Prostate gland (tissue), 2 donors: ENCODE measurements around the gene GASK1A. TPM values are rescaled to one million over a fixed set of nuclear protein-coding genes. Genes with fewer than 3 reads are reported as not detected.
A peak's percentile ranks its signal among the peaks of the same experiment; 100 is the strongest.

ENCODE experiments used
- DNase-seq: peaks from one replicate; pipeline ENCODE4 v3.0.0-alpha.2; 2019; ENCODE audit warnings: low spot score
- H3K27ac ChIP-seq, 2 donors: fragments of 200-600 bp; sonication (generic); 2 replicates each; pipeline ENCODE4 v1.5.1; 2017 to 2019
- H3K27me3 ChIP-seq: fragments of 200-600 bp; sonication (generic); replicated peaks from 2 replicates; pipeline ENCODE4 v1.5.1; 2019; ENCODE audit not compliant: insufficient read depth
- H3K36me3 ChIP-seq, 2 donors: fragments of 200-600 bp; sonication (generic); 1 replicate in 1 of 2; 2 replicates in 1 of 2; pipeline versions ENCODE4 v1.5.1 to v1.8.1; 2017 to 2019
- H3K4me1 ChIP-seq: fragments of 200-600 bp; sonication (generic); replicated peaks from 2 replicates; pipeline ENCODE4 v1.5.1; 2019
- H3K4me3 ChIP-seq, 2 donors: fragments of 200-600 bp; sonication (generic); 2 replicates each; pipeline ENCODE4 v1.5.1; 2017 to 2019
- H3K9me3 ChIP-seq: fragments of 200-600 bp; sonication (generic); 2 replicates; pipeline ENCODE4 v1.5.1; 2017
- POLR2A ChIP-seq: fragments of 450-650 bp; IDR thresholded peaks from one replicate; pipeline ENCODE4 v1.6.1; 2016; ENCODE audit warnings: antibody characterized with exemption, mild to moderate bottlenecking
- POLR2AphosphoS5 ChIP-seq: sonication (generic); formaldehyde crosslinking; IDR thresholded peaks from one replicate; pipeline ENCODE4 v1.6.1; 2017; ENCODE audit warnings: antibody characterized with exemption
- WGBS: methylation state at CpG from one replicate; pipeline ENCODE4 v1.1.5; 2018; 5-methylcytosine and 5-hydroxymethylcytosine counted together
- intact Hi-C: fragments of 100-400 bp; cut with DNase I; formaldehyde crosslinking; loops from one replicate; pipeline ENCODE4 v1.14.2; 2022
- total RNA-seq, 2 donors: library from RNA; depleted of rRNA; stranded (reverse); fragments of >200 nt; gene quantifications; one replicate each; pipeline ENCODE4 v1.1.0, GENCODE V29; 2016
- TF ChIP-seq, protein P1 (sequence below), 4 experiments: fragments of 200-600 bp in 2 of 4; fragments of 450-650 bp in 2 of 4; sonication (generic) in 2 of 4; IDR thresholded peaks; 1 replicate in 3 of 4; 2 replicates in 1 of 4; pipeline ENCODE4 v1.5.1; 2016 to 2019; ENCODE audit warnings: antibody characterized with exemption in 4 of 4, mild to moderate bottlenecking in 2 of 4, moderate library complexity in 2 of 4

Gene GASK1A
- total RNA-seq, 2 donors from 2014 or later, result 4.7 to 17.5 TPM

DNA sequence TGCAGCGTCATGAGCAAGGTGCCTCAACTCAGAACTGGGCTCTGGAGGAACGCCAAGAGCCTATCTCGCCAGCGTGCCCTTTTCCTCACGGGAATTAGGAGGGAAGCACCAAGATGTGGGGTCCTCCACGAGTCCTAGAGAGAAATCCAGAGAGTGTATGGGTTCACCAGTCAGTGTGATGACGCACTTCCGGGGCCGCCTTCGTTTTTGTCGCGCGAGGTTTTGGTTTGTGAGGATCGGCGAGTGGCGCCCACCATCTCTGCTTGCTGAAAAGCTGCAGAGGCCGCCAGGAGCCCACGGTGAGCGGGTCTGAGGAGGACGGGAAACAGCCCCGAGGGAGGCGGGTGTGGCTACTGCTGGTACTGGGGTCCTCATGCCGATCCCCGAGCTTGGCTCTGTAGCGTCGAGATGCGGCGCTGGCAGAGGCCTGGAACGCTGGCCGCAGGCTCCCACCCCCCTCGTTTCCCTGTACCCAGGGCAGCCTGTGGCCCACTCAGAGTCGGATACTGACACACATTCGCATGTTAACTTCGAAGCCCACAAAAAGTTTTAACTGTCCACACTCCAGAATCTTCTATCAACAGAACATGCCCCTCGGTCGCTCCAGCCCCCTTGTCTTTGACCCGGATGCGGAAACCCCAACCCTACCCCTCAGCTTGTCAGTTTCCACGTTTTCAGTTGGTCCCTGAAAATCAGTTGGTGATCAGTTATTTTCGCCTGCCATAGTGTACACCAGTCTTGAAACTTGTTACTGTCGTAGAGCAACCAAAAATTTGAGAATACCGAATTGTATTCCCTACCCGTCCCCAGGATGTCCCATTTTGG is 42.7 kb upstream of the GASK1A start:
- no peaks in the 10 kb centered on the region for H3K4me1 ChIP-seq
- 82% methylated on average over 43 of the region's 43 CpGs for WGBS
- H3K27ac ChIP-seq, result no peak overlapping the region
- no peaks in the 10 kb centered on the region for H3K9me3 ChIP-seq
- intact Hi-C loops, result no loop called here
- TF ChIP-seq POLR2AphosphoS5 (no peak), POLR2A (no peak)
- TF ChIP-seq, protein P1, sequence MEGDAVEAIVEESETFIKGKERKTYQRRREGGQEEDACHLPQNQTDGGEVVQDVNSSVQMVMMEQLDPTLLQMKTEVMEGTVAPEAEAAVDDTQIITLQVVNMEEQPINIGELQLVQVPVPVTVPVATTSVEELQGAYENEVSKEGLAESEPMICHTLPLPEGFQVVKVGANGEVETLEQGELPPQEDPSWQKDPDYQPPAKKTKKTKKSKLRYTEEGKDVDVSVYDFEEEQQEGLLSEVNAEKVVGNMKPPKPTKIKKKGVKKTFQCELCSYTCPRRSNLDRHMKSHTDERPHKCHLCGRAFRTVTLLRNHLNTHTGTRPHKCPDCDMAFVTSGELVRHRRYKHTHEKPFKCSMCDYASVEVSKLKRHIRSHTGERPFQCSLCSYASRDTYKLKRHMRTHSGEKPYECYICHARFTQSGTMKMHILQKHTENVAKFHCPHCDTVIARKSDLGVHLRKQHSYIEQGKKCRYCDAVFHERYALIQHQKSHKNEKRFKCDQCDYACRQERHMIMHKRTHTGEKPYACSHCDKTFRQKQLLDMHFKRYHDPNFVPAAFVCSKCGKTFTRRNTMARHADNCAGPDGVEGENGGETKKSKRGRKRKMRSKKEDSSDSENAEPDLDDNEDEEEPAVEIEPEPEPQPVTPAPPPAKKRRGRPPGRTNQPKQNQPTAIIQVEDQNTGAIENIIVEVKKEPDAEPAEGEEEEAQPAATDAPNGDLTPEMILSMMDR (IDR thresholded peaks at IDR 0.05), result no peak
- peak overlapping the region; percentile 1 to 11 for H3K4me3 ChIP-seq
- H3K27me3 ChIP-seq, result no peaks in the 10 kb centered on the region
- no peak for DNase-seq
- H3K36me3 ChIP-seq, result no peaks in the 10 kb centered on the region

DNA sequence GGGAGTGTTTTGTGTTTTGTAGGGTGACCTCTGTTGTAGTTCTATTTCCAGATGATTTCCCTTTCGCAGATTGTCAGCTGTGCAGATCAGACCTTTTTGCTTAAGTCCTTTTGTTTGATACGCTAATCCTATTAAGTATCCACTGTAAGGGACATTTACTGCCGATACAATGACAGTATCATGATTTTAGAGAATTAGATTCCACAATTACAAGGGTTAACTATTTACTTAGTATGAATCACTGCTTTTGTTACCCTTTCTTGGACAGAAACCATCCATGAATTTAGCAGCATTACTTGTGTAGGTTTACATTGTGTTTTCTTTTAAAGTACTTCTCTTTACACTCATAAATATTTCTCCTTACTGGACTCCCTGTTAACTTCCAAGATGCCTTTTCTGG is 41.8 kb upstream of the GASK1A start:
- 48% methylated on average over 3 of the region's 3 CpGs for WGBS
- Histone ChIP-seq H3K27ac (no peak overlapping the region), H3K4me3 (no peak overlapping the region), H3K9me3 (no peaks in the 10 kb centered on the region), H3K4me1 (no peaks in the 10 kb centered on the region), H3K36me3 (no peaks in the 10 kb centered on the region), H3K27me3 (no peaks in the 10 kb centered on the region)
- TF ChIP-seq POLR2AphosphoS5, result no peak
- TF ChIP-seq, protein P1 (IDR thresholded peaks at IDR 0.05), result no peak
- no peak for TF ChIP-seq POLR2A
- no peak for DNase-seq
- intact Hi-C loops, result no loop called here

DNA sequence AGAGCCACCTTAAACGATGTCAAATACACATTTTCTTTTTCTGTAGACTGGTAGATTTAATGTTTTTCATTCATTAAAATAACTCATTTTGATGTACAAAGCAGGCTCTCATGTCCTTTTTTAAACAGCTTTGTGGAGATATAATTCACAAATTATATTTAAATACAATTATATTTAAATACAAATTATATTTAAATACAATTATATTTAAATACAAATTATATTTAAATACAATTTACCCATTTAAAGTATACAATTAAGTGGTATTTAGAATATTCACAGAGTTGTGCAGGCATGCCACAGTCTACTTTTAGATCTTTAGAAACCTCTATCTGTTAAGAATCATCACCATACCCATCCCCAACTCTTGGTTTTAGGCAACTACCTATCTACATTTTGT is 36.4 kb upstream of the GASK1A start:
- TF ChIP-seq, protein P1 (IDR thresholded peaks at IDR 0.05), result no peak
- TF ChIP-seq POLR2AphosphoS5 (no peak), POLR2A (no peak)
- intact Hi-C loops, result no loop called here
- WGBS, result 92% methylated on average over 1 of the region's 1 CpG

DNA sequence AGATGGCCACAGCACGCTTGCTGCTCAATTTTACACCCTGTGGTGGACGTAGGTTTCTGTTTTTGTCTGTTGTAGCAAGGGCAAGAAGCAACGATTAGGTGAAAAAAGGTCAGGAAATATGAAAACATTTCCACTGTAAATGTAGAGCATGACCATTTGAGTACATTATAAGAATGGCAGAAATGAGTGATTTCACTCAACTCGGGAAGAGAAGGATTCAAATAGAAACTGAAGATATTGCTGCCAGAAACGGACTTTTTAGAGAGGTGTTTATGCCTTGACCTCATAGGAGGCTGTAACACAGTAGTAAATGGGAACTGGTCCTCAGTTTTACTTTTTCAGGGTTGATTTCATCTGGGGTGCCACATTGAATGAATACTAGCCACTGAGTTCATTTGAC is 33.1 kb upstream of the GASK1A start:
- no peaks in the 10 kb centered on the region for H3K9me3 ChIP-seq
- H3K27ac ChIP-seq, result no peak overlapping the region
- no peak for DNase-seq
- no peaks in the 10 kb centered on the region for H3K27me3 ChIP-seq
- H3K4me3 ChIP-seq, result no peak overlapping the region
- TF ChIP-seq POLR2A, result no peak
- TF ChIP-seq POLR2AphosphoS5, result no peak
- H3K4me1 ChIP-seq, result no peaks in the 10 kb centered on the region
- H3K36me3 ChIP-seq, result no peaks in the 10 kb centered on the region
- intact Hi-C loops, result no loop called here
- 81% methylated on average over 5 of the region's 5 CpGs for WGBS

More for the DNA sequence above, 36.4 kb upstream of the GASK1A start:
- H3K27ac ChIP-seq, result no peak overlapping the region
- no peaks in the 10 kb centered on the region for H3K4me1 ChIP-seq
- no peaks in the 10 kb centered on the region for H3K27me3 ChIP-seq
- H3K9me3 ChIP-seq, result no peaks in the 10 kb centered on the region
- no peak overlapping the region for H3K4me3 ChIP-seq
- no peak for DNase-seq
- H3K36me3 ChIP-seq, result no peaks in the 10 kb centered on the region

DNA sequence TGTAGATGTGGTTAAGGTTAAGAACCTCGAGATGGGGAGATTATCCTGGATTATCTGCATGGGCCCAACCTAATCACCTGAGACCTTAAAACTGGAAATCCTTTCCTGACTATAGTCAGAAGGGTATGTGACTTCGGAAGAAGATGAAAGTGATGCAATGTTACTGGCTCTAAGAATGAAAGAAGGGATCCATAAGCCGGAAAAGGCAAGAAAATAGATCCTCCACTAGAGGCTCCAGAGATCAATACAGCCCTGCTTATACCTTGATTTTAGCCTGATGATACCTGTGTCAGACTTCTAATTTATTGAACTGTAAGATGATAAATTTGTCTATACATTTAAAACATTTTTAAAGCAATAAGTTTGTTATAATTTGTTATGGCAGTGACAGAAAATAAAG is 21.5 kb upstream of the GASK1A start:
- Histone ChIP-seq H3K27ac (no peak overlapping the region), H3K36me3 (no peaks in the 10 kb centered on the region), H3K4me3 (no peak overlapping the region), H3K4me1 (no peaks in the 10 kb centered on the region), H3K9me3 (no peaks in the 10 kb centered on the region), H3K27me3 (no peaks in the 10 kb centered on the region)
- DNase-seq, result no peak
- intact Hi-C loops, result no loop called here
- WGBS, result 84% methylated on average over 3 of the region's 3 CpGs
- no peak for TF ChIP-seq POLR2AphosphoS5

DNA sequence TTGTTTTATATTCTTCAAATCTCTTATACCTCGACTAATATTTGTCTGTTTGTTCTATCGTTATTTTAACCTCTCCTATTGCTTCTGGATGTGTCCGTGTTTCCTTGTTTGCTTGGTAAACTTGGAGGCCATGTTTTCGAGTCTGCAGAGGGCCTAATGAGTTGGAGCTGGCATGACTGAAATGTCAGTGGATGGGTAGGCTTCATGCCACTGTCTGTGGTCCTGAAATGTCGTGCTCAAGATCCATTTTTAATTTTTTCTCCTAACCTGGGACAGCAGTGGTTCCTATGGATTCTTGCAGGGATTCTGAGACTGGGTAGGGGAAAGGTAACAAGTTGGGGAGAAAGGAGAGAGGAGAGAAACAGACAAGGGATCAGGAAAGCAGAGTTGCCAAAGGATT is 18.8 kb upstream of the GASK1A start:
- Histone ChIP-seq H3K9me3 (no peaks in the 10 kb centered on the region), H3K27me3 (no peaks in the 10 kb centered on the region), H3K4me1 (no peaks in the 10 kb centered on the region), H3K4me3 (no peak overlapping the region), H3K27ac (no peak overlapping the region), H3K36me3 (no peaks in the 10 kb centered on the region)
- TF ChIP-seq, protein P1 (IDR thresholded peaks at IDR 0.05), result no peak
- TF ChIP-seq POLR2AphosphoS5 (no peak), POLR2A (no peak)
- intact Hi-C loops, result loop anchor here (5.0 kb wide), 3 partner anchors 127 to 542 kb away; no protein-coding TSS in a partner anchor
- WGBS, result 41% methylated on average over 5 of the region's 5 CpGs
- no peak for DNase-seq
